HUES6 (cell line): Measurements from ENCODE around the gene C14orf132.
A peak's percentile ranks its signal among the peaks of the same experiment; 100 is the strongest.
"Not testable (repeated sequence)": the region's sequence is repeated elsewhere in the genome, so short reads cannot be mapped to it uniquely, and the experiment has no call there.

Source experiments
- H3K27ac ChIP-seq: 2 replicates; pipeline ENCODE4 v1.7.0; 2013; ENCODE audit warnings: low read depth, mild to moderate bottlenecking, low read length, inconsistent platforms
- H3K27me3 ChIP-seq: 2 replicates; pipeline ENCODE4 v1.6.1; 2013; ENCODE audit warnings: low read length; ENCODE audit not compliant: control insufficient read depth, insufficient read depth
- H3K36me3 ChIP-seq: 2 replicates; pipeline ENCODE4 v1.6.1; 2013; ENCODE audit warnings: low read length; ENCODE audit not compliant: control insufficient read depth, insufficient read depth
- H3K4me1 ChIP-seq: 2 replicates; pipeline ENCODE4 v1.6.1; 2013; ENCODE audit warnings: low read length; ENCODE audit not compliant: control insufficient read depth, insufficient read depth
- H3K4me3 ChIP-seq: 2 replicates; pipeline ENCODE4 v1.5.1; 2013; ENCODE audit warnings: low read depth, low read length
- H3K9ac ChIP-seq: one replicate; pipeline ENCODE4 v1.6.1; 2013; ENCODE audit warnings: mild to moderate bottlenecking, low read length
- H3K9me3 ChIP-seq: 2 replicates; pipeline ENCODE4 v1.6.1; 2013; ENCODE audit warnings: low read depth, low read length; ENCODE audit not compliant: control insufficient read depth, insufficient read depth

Gene C14orf132

GRCh38 chr14:96038920-96039632 is at the start of gene C14orf132:
TSS of gene C14orf132 (plus strand) at chr14:96039362. CDS start at chr14:96039501, 139 bp downstream.
- H3K27me3 ChIP-seq = peaks cover 46% of the 10 kb centered on the region
- H3K4me3 ChIP-seq = peak within 1 kb of the TSS; percentile 96
- H3K36me3 ChIP-seq = no peaks in the 10 kb centered on the region
- no peaks in the 10 kb centered on the region for H3K9me3 ChIP-seq
- H3K9ac ChIP-seq = peak within 1 kb of the TSS; percentile 87
- peaks cover 12% of the 10 kb centered on the region for H3K4me1 ChIP-seq
- no peak within 1 kb of the TSS for H3K27ac ChIP-seq

- H3K4me1 ChIP-seq = peaks cover 17% of the 10 kb centered on the region
- H3K9me3 ChIP-seq = peaks cover 39% of the 10 kb centered on the region
- peak overlapping the region; percentile 41 for H3K9ac ChIP-seq
- H3K27me3 ChIP-seq = no peaks in the 10 kb centered on the region
- no peak overlapping the region for H3K4me3 ChIP-seq
- no peaks in the 10 kb centered on the region for H3K36me3 ChIP-seq
- peak overlapping the region; percentile 60 for H3K27ac ChIP-seq
These were observed 45.2 kb upstream of the C14orf132 start for GRCh38 chr14:95993768-95994592.

GRCh38 chr14:95994593-95994928 is 44.6 kb upstream of the C14orf132 start:
- H3K27ac ChIP-seq = no peak overlapping the region
- H3K36me3 ChIP-seq = no peaks in the 10 kb centered on the region
- no peaks in the 10 kb centered on the region for H3K27me3 ChIP-seq
- H3K9me3 ChIP-seq = peaks cover 33% of the 10 kb centered on the region
- no peak overlapping the region for H3K4me3 ChIP-seq
- H3K4me1 ChIP-seq = peaks cover 17% of the 10 kb centered on the region
- H3K9ac ChIP-seq = no peak overlapping the region

GRCh38 chr14:95998656-95999055 is 40.5 kb upstream of the C14orf132 start:
- Histone ChIP-seq H3K9me3 (peaks cover 3% of the 10 kb centered on the region), H3K27ac (no peak overlapping the region), H3K36me3 (no peaks in the 10 kb centered on the region), H3K9ac (no peak overlapping the region), H3K27me3 (no peaks in the 10 kb centered on the region), H3K4me1 (peaks cover 18% of the 10 kb centered on the region), H3K4me3 (no peak overlapping the region)

GRCh38 chr14:96001866-96002497 is 37.2 kb upstream of the C14orf132 start:
- H3K27ac ChIP-seq = no peak overlapping the region
- no peak overlapping the region for H3K9ac ChIP-seq
- no peaks in the 10 kb centered on the region for H3K27me3 ChIP-seq

GRCh38 chr14:96002498-96002884 is 36.7 kb upstream of the C14orf132 start:
- Histone ChIP-seq H3K9me3 (peaks cover 3% of the 10 kb centered on the region), H3K4me1 (peaks cover 11% of the 10 kb centered on the region; the same call in 1 of the 2 replicates), H3K36me3 (no peaks in the 10 kb centered on the region), H3K27me3 (no peaks in the 10 kb centered on the region), H3K9ac (no peak overlapping the region), H3K4me3 (no peak overlapping the region), H3K27ac (no peak overlapping the region)

More at GRCh38 chr14:96001866-96002497, 37.2 kb upstream of the C14orf132 start:
- Histone ChIP-seq H3K36me3 (no peaks in the 10 kb centered on the region), H3K9me3 (peaks cover 3% of the 10 kb centered on the region), H3K4me3 (no peak overlapping the region), H3K4me1 (peaks cover 11% of the 10 kb centered on the region; the same call in 1 of the 2 replicates)

GRCh38 chr14:96011131-96011530 is 28.0 kb upstream of the C14orf132 start:
- H3K4me3 ChIP-seq = no peak overlapping the region
- no peaks in the 10 kb centered on the region for H3K4me1 ChIP-seq
- H3K36me3 ChIP-seq = no peaks in the 10 kb centered on the region
- H3K27me3 ChIP-seq = no peaks in the 10 kb centered on the region
- no peak overlapping the region for H3K27ac ChIP-seq
- H3K9ac ChIP-seq = no peak overlapping the region
- H3K9me3 ChIP-seq = peaks cover 36% of the 10 kb centered on the region

GRCh38 chr14:96011607-96012006 is 27.6 kb upstream of the C14orf132 start:
- H3K27ac ChIP-seq = no peak overlapping the region
- no peaks in the 10 kb centered on the region for H3K27me3 ChIP-seq
- H3K9ac ChIP-seq = no peak overlapping the region
- peaks cover 36% of the 10 kb centered on the region for H3K9me3 ChIP-seq
- H3K36me3 ChIP-seq = no peaks in the 10 kb centered on the region
- no peak overlapping the region for H3K4me3 ChIP-seq
- H3K4me1 ChIP-seq = no peaks in the 10 kb centered on the region

- not testable (repeated sequence) for H3K27ac ChIP-seq, H3K4me3 ChIP-seq, H3K36me3 ChIP-seq, H3K4me1 ChIP-seq, H3K27me3 ChIP-seq, H3K9ac ChIP-seq
- H3K9me3 ChIP-seq = peaks cover 33% of the 10 kb centered on the region
These were observed 26.4 kb upstream of the C14orf132 start for GRCh38 chr14:96012757-96013156.

GRCh38 chr14:96014176-96014575 is 25.0 kb upstream of the C14orf132 start:
- H3K36me3 ChIP-seq = no peaks in the 10 kb centered on the region
- no peak overlapping the region for H3K4me3 ChIP-seq
- H3K27me3 ChIP-seq = no peaks in the 10 kb centered on the region
- H3K9me3 ChIP-seq = peaks cover 30% of the 10 kb centered on the region
- H3K27ac ChIP-seq = no peak overlapping the region
- H3K9ac ChIP-seq = no peak overlapping the region
- peaks cover 5% of the 10 kb centered on the region; the same call in 1 of the 2 replicates for H3K4me1 ChIP-seq
